Brain microvascular endothelial cell (primary cell): ENCODE results near the gene SULT1A3.
"Not testable (repeated sequence)": the region's sequence is repeated elsewhere in the genome, so short reads cannot be mapped to it uniquely, and the experiment has no call there.

Source experiments
- DNase-seq: peaks from one replicate; pipeline ENCODE4 v3.0.0-alpha.2; 2020
- H3K27ac ChIP-seq: fragments of 250-450 bp; sonication (Bioruptor Pico); 2 replicates; pipeline ENCODE4 v1.5.1; 2020; ENCODE audit warnings: mild to moderate bottlenecking, moderate library complexity
- H3K27me3 ChIP-seq: fragments of 250-450 bp; sonication (Bioruptor Pico); replicated peaks from 2 replicates; pipeline ENCODE4 v1.5.1; 2020; ENCODE audit warnings: mild to moderate bottlenecking
- H3K36me3 ChIP-seq: fragments of 250-450 bp; sonication (Bioruptor Pico); replicated peaks from 2 replicates; pipeline ENCODE4 v1.5.1; 2020; ENCODE audit warnings: mild to moderate bottlenecking
- H3K4me3 ChIP-seq: 2 replicates; pipeline ENCODE4 v1.5.1; 2011; ENCODE audit warnings: low read depth, mild to moderate bottlenecking, control low read depth, low read length, moderate library complexity
- CTCF ChIP-seq: IDR thresholded peaks from 2 replicates; pipeline ENCODE4 v1.5.1; 2011; ENCODE audit warnings: low read depth, mild to moderate bottlenecking, moderate library complexity, low read length, control low read depth, inconsistent platforms; ENCODE audit errors: missing control alignments
- in situ Hi-C: cut with HindIII; loops from 2 replicates; pipeline ENCODE4 v1.10.0; 2017; ENCODE audit warnings: low sequenced_read_pairs, low pct_ligation_motif_present

SULT1A3 gene

GRCh38 chr16:30166202-30166902 is 32.7 kb upstream of the SULT1A3 start:
- in situ Hi-C loops = no loop called here

GRCh38 chr16:30168746-30169145 is 30.3 kb upstream of the SULT1A3 start:
- in situ Hi-C loops, H3K36me3 ChIP-seq, H3K27me3 ChIP-seq, H3K27ac ChIP-seq, DNase-seq, H3K4me3 ChIP-seq: not testable (repeated sequence)

More at GRCh38 chr16:30166202-30166902, 32.7 kb upstream of the SULT1A3 start:
- no peak for DNase-seq
- no peak overlapping the region for H3K27ac ChIP-seq
- no peaks in the 10 kb centered on the region for H3K36me3 ChIP-seq
- no peak for TF ChIP-seq CTCF
- no peaks in the 10 kb centered on the region for H3K27me3 ChIP-seq
- no peak overlapping the region for H3K4me3 ChIP-seq

- H3K4me3 ChIP-seq, DNase-seq, H3K27me3 ChIP-seq, in situ Hi-C loops, H3K36me3 ChIP-seq, H3K27ac ChIP-seq: not testable (repeated sequence)
Observed at GRCh38 chr16:30169416-30169815, 29.6 kb upstream of the SULT1A3 start.

GRCh38 chr16:30170145-30170544 is 28.9 kb upstream of the SULT1A3 start:
- DNase-seq, H3K36me3 ChIP-seq, H3K27ac ChIP-seq, H3K4me3 ChIP-seq, H3K27me3 ChIP-seq, in situ Hi-C loops: not testable (repeated sequence)

- no peak for TF ChIP-seq CTCF
- in situ Hi-C loops = no loop called here
- H3K27ac ChIP-seq = no peak overlapping the region
- H3K27me3 ChIP-seq = no peaks in the 10 kb centered on the region
- H3K36me3 ChIP-seq = no peaks in the 10 kb centered on the region
- H3K4me3 ChIP-seq = no peak overlapping the region
- DNase-seq = no peak
Observed at GRCh38 chr16:30173054-30173453, 26.0 kb upstream of the SULT1A3 start.

GRCh38 chr16:30176876-30177275 is 22.2 kb upstream of the SULT1A3 start:
- H3K36me3 ChIP-seq, H3K27me3 ChIP-seq, DNase-seq, in situ Hi-C loops, H3K27ac ChIP-seq, H3K4me3 ChIP-seq: not testable (repeated sequence)

GRCh38 chr16:30179195-30179594 is 19.9 kb upstream of the SULT1A3 start:
- TF ChIP-seq CTCF = no peak

GRCh38 chr16:30179931-30180330 is 19.1 kb upstream of the SULT1A3 start:
- no peak for TF ChIP-seq CTCF
- no peak overlapping the region for H3K27ac ChIP-seq
- H3K27me3 ChIP-seq = no peaks in the 10 kb centered on the region
- no peak for DNase-seq
- H3K4me3 ChIP-seq = no peak overlapping the region
- in situ Hi-C loops = no loop called here
- H3K36me3 ChIP-seq = no peaks in the 10 kb centered on the region

More at GRCh38 chr16:30179195-30179594, 19.9 kb upstream of the SULT1A3 start:
- H3K27me3 ChIP-seq = no peaks in the 10 kb centered on the region
- no peak overlapping the region for H3K4me3 ChIP-seq
- DNase-seq = no peak
- in situ Hi-C loops = no loop called here
- no peaks in the 10 kb centered on the region for H3K36me3 ChIP-seq
- no peak overlapping the region for H3K27ac ChIP-seq
